Activated CD4-positive, alpha-beta T cell treated with anti-CD3 and anti-CD28 coated beads for 24 hours (primary cell): ENCODE measurements around the gene OR8D1.

Experiments
- DNase-seq, 2 donors: peaks; one replicate each; pipeline ENCODE4 v3.0.0-alpha.2; 2020; ENCODE audit warnings: low read depth in 2 of 2

OR8D1 gene

DNA sequence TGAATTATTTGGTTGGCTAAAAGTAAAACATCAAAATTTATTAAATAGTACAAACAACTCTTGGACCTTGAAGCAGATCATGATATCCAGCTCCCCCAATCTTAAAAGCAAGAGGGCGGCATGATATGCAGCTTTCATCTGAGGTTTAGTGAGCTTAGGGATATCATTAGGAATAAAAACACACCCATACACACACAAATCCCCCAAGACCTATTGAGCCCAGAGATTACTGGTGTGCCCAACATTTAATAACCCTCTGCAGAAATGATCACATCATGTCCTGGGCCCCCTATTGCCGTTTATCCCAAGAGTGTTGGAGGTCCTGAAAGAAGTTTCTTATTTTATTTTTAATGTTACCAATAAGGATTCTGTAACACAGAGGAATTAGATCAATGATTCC is at the start of gene OR8D1:
Gene OR8D1 (minus strand): TSS at position 101 of the 400 bp plus-strand sequence. CDS start 3,183 bp downstream, outside the sequence.
- no peak for DNase-seq

DNA sequence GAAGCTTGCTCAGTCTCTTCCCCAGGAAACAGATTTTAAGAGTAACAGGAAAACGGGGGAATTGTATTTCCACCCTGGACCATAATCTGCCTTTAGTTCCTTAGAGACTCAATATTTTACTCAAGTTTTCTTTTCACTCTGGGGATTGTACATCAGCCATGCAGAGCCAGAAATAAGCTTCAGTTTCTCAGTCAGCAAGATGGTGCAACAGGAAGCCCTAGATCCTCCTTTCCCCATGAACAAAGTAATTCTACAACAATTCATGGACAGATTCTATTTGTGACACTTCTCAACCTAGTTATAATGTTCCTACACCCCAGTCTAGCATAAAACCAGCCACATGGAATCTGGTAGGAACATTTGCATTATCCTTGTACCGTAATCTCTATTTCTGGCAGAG is 45.8 kb upstream of the OR8D1 start:
- no peak for DNase-seq

GRCh38 chr11:124346311-124346955 is 32.7 kb upstream of the OR8D1 start:
- DNase-seq, result no peak

DNA sequence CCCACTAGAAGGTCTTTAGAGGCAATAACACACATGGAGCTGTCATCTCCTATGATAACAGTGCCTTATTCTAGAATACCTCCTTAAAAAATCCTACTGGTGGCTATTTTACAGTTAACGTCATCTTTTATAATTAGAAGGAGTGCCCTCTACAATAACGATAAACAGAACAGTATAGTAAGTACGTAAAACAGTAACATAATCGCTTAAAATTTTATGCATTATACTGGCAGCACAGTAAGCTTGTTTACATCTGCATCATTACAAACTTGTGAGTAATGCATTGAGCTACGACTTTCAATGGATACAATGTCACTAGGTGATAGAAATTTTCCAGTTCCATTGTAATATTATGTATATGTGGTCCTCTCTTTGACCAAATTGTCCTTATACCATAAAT is 30.6 kb upstream of the OR8D1 start:
- DNase-seq, result no peak

- no peak for DNase-seq
These were observed 26.3 kb upstream of the OR8D1 start for GRCh38 chr11:124340142-124340447.

DNA sequence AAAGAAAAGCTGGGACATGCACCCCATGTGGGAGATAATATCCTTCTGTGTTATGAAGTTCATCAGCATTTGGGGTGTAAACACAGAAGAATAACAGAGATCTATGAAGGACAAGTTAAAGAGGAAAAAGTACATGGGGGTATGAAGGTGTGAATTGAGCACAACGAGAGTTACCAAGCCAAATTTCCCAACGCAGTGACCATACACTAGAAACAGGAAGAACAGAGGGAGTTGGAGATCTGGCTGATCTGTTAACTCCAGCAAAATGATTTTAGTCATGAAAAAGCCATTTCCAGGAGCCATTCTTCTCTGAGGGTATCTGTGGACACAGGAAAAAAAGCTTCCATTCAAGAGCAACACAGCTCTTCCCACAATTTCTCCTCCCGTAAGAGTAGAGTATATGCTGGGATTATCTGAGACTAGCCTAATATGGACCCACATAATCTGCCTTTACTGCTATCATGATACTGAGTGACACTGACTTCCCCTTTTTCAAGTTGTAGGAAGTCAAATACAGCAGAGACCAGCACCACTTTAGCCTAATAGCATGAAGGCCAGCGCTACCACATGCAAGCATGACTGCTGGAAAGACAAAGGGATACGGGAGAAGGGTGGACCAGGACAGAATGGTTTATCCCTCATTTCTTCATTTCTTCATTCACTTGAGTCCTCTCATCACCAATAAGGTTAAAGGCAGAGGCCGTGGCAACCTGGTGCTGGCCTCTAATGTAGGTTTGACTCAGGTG is 25.8 kb upstream of the OR8D1 start:
- no peak for DNase-seq

- DNase-seq, result no peak
These were observed 18.1 kb upstream of the OR8D1 start for GRCh38 chr11:124331873-124332272.

DNA sequence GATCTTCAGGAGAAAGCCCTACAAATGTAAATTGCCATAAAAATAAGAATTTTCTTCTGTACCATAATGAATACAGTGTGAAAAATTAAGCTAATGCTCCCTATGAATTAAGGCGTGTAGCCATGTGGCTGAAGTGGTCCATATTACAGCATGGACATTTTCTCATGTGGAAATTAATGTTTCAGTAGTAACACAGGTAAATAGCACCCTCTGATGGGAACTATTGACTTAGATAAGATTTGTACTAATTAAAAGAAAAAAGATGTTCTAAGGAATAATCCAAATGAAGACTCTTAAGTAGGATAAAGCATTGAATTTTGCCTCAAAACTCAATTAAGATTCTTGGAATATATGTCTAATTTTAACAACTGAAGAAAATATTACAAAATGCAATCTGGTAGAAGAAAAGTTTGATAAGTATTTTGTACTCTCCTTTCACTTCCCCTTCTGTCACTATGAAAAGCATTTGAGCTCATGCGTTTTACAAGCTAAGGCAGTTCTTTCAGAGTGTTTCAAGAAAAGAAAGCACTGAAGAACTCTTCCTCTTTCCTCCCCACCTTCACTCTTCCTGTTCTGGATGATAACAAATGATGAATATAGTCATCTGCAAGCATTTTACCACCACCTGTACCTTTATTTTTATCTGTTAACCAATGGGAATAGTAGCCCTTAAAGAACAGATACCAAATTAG is 16.2 kb upstream of the OR8D1 start:
- DNase-seq, result no peak

GRCh38 chr11:124327775-124328174 is 14.0 kb upstream of the OR8D1 start:
- DNase-seq, result no peak

DNA sequence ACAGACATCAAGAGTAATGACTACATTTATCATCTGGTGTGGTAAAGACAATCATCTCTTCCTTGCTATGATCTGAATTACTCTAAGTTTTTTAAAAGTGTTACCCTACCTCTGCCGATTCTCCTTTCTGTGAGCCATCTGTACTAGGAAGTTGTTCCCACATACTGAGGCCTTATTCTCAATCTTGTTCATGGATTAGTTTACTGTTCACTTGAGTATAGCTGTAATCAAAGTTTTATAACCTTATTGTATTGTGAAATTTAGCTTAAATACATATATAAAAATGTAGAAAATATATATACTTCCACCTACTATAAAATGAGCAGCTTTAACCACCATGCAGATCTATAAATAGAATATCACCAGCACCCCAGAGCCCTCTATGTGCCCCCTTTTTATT is 8.6 kb upstream of the OR8D1 start:
- DNase-seq, result no peak

- no peak for DNase-seq
These were observed 6.3 kb upstream of the OR8D1 start, which contains the start of gene OR8D2 for GRCh38 chr11:124320097-124320496. Gene OR8D2 (minus strand): TSS chr11:124320197. CDS start chr11:124320197, 0 bp downstream.

GRCh38 chr11:124315052-124315451 is 1.3 kb upstream of the OR8D1 start:
- DNase-seq, result no peak

DNA sequence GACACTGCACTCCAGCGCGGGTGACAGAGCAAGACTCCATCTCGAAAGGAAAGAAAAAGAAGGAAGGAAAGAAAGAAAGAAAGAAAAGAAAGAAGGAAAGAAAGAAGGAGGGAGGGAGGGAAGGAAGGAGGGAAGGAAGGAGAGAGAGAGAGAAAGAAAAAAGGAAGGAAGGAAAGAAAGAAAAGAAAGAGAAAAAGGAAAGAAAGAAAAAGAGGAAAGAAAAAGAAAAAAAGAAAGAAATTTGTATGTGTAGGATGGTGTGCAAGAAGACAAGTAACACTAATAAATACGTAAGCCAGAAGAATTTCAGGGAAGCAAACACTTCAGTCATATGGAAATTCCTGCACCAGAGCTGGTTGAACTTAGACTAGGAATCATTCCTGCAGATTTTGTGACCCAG is 618 bp downstream of the OR8D1 start:
- DNase-seq, result no peak

- DNase-seq, result no peak
These were observed 2.1 kb downstream of the OR8D1 start for GRCh38 chr11:124311670-124312069.

DNA sequence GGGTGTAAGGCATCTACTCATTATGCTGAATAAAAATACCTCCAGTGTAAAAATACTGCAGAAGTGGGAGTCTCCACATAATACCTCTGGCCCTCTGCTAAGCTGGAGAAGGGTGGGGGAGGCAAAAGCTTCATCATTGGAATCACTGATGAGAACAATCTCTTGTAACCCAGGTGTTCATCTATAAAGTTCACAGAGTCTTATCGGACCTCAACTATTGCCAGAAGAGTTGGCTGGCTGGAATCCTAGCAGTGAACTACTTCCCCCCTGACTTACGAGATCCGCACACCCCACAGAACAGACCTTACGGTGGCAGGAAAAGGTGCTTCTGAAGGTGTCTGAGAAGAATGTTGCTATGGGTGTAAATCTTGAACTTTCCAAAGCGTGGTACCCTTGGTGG is 2.5 kb downstream of the OR8D1 start:
- no peak for DNase-seq

- no peak for DNase-seq
These were observed 3.0 kb downstream of the OR8D1 start for GRCh38 chr11:124310721-124311120.

DNA sequence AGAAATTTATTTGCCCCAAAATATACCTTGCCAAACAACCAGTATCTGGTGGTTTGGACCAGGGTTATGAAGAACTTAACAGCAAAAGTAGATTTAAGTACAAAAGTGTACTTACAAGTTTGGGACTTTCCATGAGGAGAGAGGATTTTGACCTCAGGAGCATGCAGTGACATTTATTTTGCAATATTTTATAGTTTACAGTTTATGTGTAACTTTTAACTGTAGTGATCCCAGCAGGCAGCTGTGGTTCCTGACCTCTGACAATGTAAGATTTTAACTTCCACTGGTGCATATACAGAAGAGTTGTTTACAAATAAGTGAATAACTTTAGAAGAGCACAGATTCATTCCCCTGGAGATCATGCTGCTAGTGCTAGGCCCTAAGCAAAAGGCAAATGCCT is 6.7 kb downstream of the OR8D1 start:
- no peak for DNase-seq

DNA sequence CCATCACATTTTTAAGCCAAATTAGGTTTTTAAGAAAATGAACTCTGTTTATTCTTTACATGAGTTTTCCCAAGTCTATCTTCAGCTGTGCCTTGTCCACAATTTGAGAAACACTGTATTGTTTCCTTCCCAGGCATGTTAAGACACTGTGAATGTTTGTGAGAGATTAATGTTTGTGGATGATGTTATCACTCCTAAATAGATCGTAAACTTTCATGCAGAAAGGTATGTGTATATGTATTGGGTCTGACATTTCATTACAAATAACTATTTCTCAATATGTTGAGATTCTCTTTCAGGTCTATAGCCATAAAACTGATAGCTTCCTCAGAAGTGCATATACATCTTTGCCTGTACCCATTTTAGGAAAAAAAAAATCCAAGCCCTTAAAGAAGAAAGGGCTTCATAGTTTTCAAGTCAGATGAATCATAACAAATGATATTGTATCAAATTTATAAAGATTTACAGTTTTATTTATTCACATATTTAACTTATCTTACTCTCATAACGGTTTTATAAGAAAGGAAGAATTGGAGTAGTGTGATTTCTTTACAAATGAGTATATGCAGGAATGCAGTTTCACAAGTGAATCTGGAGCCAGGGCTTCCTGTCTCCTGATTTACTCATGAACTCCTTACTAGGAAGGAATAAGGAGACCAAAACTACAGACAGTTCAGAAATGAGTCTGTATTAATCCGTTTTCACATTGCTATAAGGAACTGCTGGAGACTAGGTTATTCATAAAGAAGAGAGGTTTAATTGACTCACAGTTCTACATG is 11.2 kb downstream of the OR8D1 start:
- DNase-seq, result no peak

GRCh38 chr11:124301548-124301947 is 12.2 kb downstream of the OR8D1 start:
- no peak for DNase-seq

GRCh38 chr11:124297921-124298320 is 15.8 kb downstream of the OR8D1 start:
- no peak for DNase-seq

GRCh38 chr11:124296016-124296415 is 17.7 kb downstream of the OR8D1 start:
- no peak for DNase-seq

GRCh38 chr11:124294687-124295086 is 19.1 kb downstream of the OR8D1 start:
- DNase-seq, result no peak
